Measurements from ENCODE around the gene B9D1.

Gene B9D1

GRCh38 chr17:19365499-19365817 is 2.9 kb upstream of the B9D1 start:
- DNase-seq (ENCODE audit: extremely low spot score): no peak
- ChIA-PET CTCF (interaction anchor here (0.6 to 5.2 kb wide), 4 partner anchors 17 to 379 kb away, joined by 3 to 59 read pairs (median 6); no protein-coding TSS in a partner anchor), POLR2A (interaction anchor here (2.6 kb wide), 1 partner anchor 12 kb away, joined by 30 read pairs; the partner anchor contains the start of gene MAPK7)
- no peak for TF ChIP-seq FOXM1 (IDR thresholded peaks at IDR 0.05; ENCODE audit: borderline replicate concordance)
- TF ChIP-seq HDGF (IDR thresholded peaks at IDR 0.05; ENCODE audit: borderline replicate concordance): no peak
- no peak for TF ChIP-seq SP1 (IDR thresholded peaks at IDR 0.05)
- no peak for TF ChIP-seq LEF1 (IDR thresholded peaks at IDR 0.05; ENCODE audit: borderline replicate concordance)
- TF ChIP-seq FOXA1 (IDR thresholded peaks at IDR 0.05): no peak
- TF ChIP-seq ZNF384 (IDR thresholded peaks at IDR 0.05): no peak
- no peak for TF ChIP-seq BHLHE40 (IDR thresholded peaks at IDR 0.05; ENCODE audit: borderline replicate concordance)
- no peak for TF ChIP-seq CTBP1 (IDR thresholded peaks at IDR 0.05; ENCODE audit: borderline replicate concordance)
- TF ChIP-seq NFRKB (IDR thresholded peaks at IDR 0.05): no peak
- no peak for TF ChIP-seq FOXK2 (IDR thresholded peaks at IDR 0.05)
- TF ChIP-seq L3MBTL2 (conservative IDR thresholded peaks at IDR 0.05): no peak
- no peak for TF ChIP-seq SUZ12 (IDR thresholded peaks at IDR 0.05)
- TF ChIP-seq ELF4 (IDR thresholded peaks at IDR 0.05): no peak
- TF ChIP-seq ARNT (IDR thresholded peaks at IDR 0.05): no peak

GRCh38 chr17:19364699-19365498 is 2.4 kb upstream of the B9D1 start:
- DNase-seq (ENCODE audit: extremely low spot score): no peak
- no peak for TF ChIP-seq LEF1 (IDR thresholded peaks at IDR 0.05; ENCODE audit: borderline replicate concordance)
- TF ChIP-seq HDGF (IDR thresholded peaks at IDR 0.05; ENCODE audit: borderline replicate concordance): no peak
- POLR2A ChIA-PET: interaction anchor here (2.6 kb wide), 1 partner anchor 13 kb away, joined by 30 read pairs; the partner anchor contains the start of gene MAPK7
- CTCF ChIA-PET: interaction anchor here (0.6 to 5.2 kb wide), 5 partner anchors 16 to 398 kb away, joined by 3 to 59 read pairs (median 8); no protein-coding TSS in a partner anchor

DNA sequence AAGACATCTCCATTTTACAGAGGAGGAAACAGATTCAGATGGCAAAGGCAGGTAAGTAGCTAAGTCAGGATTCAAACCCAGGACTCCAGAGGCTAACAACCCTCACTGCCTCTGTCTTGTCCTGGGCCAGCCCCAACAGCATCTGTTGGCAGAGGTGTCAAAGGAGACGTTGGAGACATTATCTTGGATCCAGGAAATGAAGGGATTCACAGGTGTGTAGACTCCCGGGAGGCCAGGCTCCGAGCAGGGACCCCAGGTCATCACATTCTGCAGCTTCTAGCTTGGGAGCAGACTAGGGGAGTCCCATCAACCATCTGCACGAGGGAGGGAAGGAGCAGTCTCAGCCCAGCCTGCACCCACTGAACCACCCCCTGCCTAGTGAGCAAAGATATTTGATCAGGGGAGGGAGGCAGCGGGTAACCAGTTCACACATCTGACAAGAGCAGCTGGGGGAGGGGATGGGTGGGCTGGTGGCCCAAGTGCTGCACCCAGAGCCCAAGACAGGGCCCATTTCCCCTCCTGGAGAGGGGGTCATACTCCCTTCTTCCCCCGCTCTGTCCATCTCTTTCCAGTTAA is 1.0 kb upstream of the B9D1 start:
- CTCF ChIA-PET: interaction anchor here (0.7 to 5.2 kb wide), 24 partner anchors 9 to 403 kb away, joined by 3 to 59 read pairs (median 4); partner anchors contain the start of genes ALDH3A2 and MAPK7
- DNase-seq (ENCODE audit: extremely low spot score): no peak

DNA sequence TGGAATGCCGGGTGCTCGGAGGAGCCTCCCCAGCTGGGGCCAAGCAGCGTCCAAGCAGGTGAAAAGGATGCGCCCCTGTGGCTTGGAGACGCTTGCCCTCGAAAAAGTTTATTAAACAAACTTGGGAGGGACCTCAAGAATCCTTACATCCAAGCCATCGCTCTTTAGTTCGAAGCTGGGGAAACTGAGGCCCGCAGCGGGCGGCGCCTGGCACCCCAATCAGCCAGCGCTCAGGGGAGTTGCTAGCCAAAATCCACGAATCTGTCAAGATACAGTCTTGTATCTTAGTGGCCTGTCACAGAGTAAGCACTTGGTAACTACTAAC is 553 bp upstream of the B9D1 start:
- no peak for DNase-seq (ENCODE audit: extremely low spot score)
- CTCF ChIA-PET: interaction anchor here (0.7 to 5.2 kb wide), 30 partner anchors 9 to 404 kb away, joined by 3 to 59 read pairs (median 4); partner anchors contain the start of genes ALDH3A2 and MAPK7
- POLR2A ChIA-PET: interaction anchor here (0.9 to 3.1 kb wide), 12 partner anchors 12 to 285 kb away, joined by 3 to 41 read pairs (median 4); partner anchors contain the start of genes ALDH3A2 and MAPK7
- no peak for TF ChIP-seq BHLHE40 (IDR thresholded peaks at IDR 0.05; ENCODE audit: borderline replicate concordance)
- no peak for TF ChIP-seq LEF1 (IDR thresholded peaks at IDR 0.05; ENCODE audit: borderline replicate concordance)

More for the DNA sequence above, 1.0 kb upstream of the B9D1 start:
- no peak for TF ChIP-seq BHLHE40 (IDR thresholded peaks at IDR 0.05; ENCODE audit: borderline replicate concordance)
- TF ChIP-seq, protein P1, sequence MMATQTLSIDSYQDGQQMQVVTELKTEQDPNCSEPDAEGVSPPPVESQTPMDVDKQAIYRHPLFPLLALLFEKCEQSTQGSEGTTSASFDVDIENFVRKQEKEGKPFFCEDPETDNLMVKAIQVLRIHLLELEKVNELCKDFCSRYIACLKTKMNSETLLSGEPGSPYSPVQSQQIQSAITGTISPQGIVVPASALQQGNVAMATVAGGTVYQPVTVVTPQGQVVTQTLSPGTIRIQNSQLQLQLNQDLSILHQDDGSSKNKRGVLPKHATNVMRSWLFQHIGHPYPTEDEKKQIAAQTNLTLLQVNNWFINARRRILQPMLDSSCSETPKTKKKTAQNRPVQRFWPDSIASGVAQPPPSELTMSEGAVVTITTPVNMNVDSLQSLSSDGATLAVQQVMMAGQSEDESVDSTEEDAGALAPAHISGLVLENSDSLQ (IDR thresholded peaks at IDR 0.05): no peak
- TF ChIP-seq ELF4 (IDR thresholded peaks at IDR 0.05): no peak
- TF ChIP-seq L3MBTL2 (conservative IDR thresholded peaks at IDR 0.05): no peak
- no peak for TF ChIP-seq SUZ12 (IDR thresholded peaks at IDR 0.05)
- TF ChIP-seq HDGF (IDR thresholded peaks at IDR 0.05; ENCODE audit: borderline replicate concordance): no peak
- no peak for TF ChIP-seq FOXK2 (IDR thresholded peaks at IDR 0.05)
- POLR2A ChIA-PET: interaction anchor here (1.0 to 3.1 kb wide), 5 partner anchors 14 to 285 kb away, joined by 3 to 41 read pairs (median 4); partner anchors contain the start of genes ALDH3A2 and MAPK7

- POLR2A ChIA-PET: interaction anchor here (1.0 to 3.1 kb wide), 9 partner anchors 13 to 286 kb away, joined by 3 to 41 read pairs (median 3); partner anchors contain the start of genes ALDH3A2 and MAPK7
- TF ChIP-seq, protein P1 (IDR thresholded peaks at IDR 0.05): no peak
- TF ChIP-seq FOXM1 (IDR thresholded peaks at IDR 0.05; ENCODE audit: borderline replicate concordance) (no peak), NFRKB (IDR thresholded peaks at IDR 0.05) (no peak), FOXA1 (IDR thresholded peaks at IDR 0.05) (no peak), FOXK2 (IDR thresholded peaks at IDR 0.05) (no peak), ELF4 (IDR thresholded peaks at IDR 0.05) (no peak), ARNT (IDR thresholded peaks at IDR 0.05) (no peak), CTBP1 (IDR thresholded peaks at IDR 0.05; ENCODE audit: borderline replicate concordance) (no peak), TARDBP (IDR thresholded peaks at IDR 0.05) (no peak), LEF1 (IDR thresholded peaks at IDR 0.05; ENCODE audit: borderline replicate concordance) (no peak; the same call in 1 of the 2 replicates), L3MBTL2 (conservative IDR thresholded peaks at IDR 0.05) (no peak), SP1 (IDR thresholded peaks at IDR 0.05) (no peak), ZNF384 (IDR thresholded peaks at IDR 0.05) (no peak), BHLHE40 (IDR thresholded peaks at IDR 0.05; ENCODE audit: borderline replicate concordance) (no peak), SUZ12 (IDR thresholded peaks at IDR 0.05) (no peak), HDGF (IDR thresholded peaks at IDR 0.05; ENCODE audit: borderline replicate concordance) (no peak)
- CTCF ChIA-PET: interaction anchor here (0.7 to 5.2 kb wide), 9 partner anchors 8 to 405 kb away, joined by 3 to 59 read pairs (median 7); partner anchors contain the start of gene MAPK7
- no peak for DNase-seq (ENCODE audit: extremely low spot score)
Observed at GRCh38 chr17:19361944-19362276, 613 bp downstream of the B9D1 start.

- ChIA-PET CTCF (interaction anchor here (1.0 kb wide), 1 partner anchor 73 kb away, joined by 3 read pairs; no protein-coding TSS in a partner anchor), POLR2A (interaction anchor here (1.0 to 3.1 kb wide), 4 partner anchors 17 to 112 kb away, joined by 3 to 41 read pairs (median 3); partner anchors contain the start of gene MAPK7)
- DNase-seq (ENCODE audit: extremely low spot score): no peak
- TF ChIP-seq FOXA1 (IDR thresholded peaks at IDR 0.05) (no peak), HDGF (IDR thresholded peaks at IDR 0.05; ENCODE audit: borderline replicate concordance) (no peak), SP1 (IDR thresholded peaks at IDR 0.05) (no peak), CTBP1 (IDR thresholded peaks at IDR 0.05; ENCODE audit: borderline replicate concordance) (no peak), TARDBP (IDR thresholded peaks at IDR 0.05) (no peak)
Observed at GRCh38 chr17:19361326-19361725, 1.2 kb downstream of the B9D1 start.
